Panc1 (cell line): Measurements from ENCODE around the gene KIF3B. TPM values are rescaled to one million over a fixed set of nuclear protein-coding genes. Genes with fewer than 3 reads are reported as not detected.
"Not testable (repeated sequence)": the region's sequence is repeated elsewhere in the genome, so short reads cannot be mapped to it uniquely, and the experiment has no call there.

Experiments
- ATAC-seq: fragments of 200-7000 bp; cut with Tn5 transposase; 2 replicates; pipeline ENCODE4 v1.9.1; 2020; ENCODE audit warnings: mild to moderate bottlenecking, moderate library complexity
- BruUV-seq: library from RNA; stranded (reverse); fragments of 400-500 nt; replicated peaks from 2 replicates; lab custom pipeline; 2021; lab: Mats Ljungman, UMichigan
- CTCF ChIA-PET: fragments of 300-600 bp; sonication (Branson Sonifier 250); formaldehyde crosslinking; loops from one replicate; lab custom pipeline; 2022; ENCODE audit warnings: antibody characterized with exemption; lab: Charles Lee
- POLR2A ChIA-PET: fragments of 300-600 bp; sonication (Branson Sonifier 250); formaldehyde crosslinking; loops from one replicate; lab custom pipeline; 2022; ENCODE audit warnings: antibody characterized with exemption; lab: Charles Lee
- DNase-seq: peaks from one replicate; pipeline ENCODE4 v3.0.0-alpha.2; 2010; ENCODE audit warnings: low read depth, low spot score
- H3K27ac ChIP-seq: 2 replicates; pipeline ENCODE4 v1.5.1; 2011; ENCODE audit warnings: mild to moderate bottlenecking, low read length, inconsistent platforms
- H3K27me3 ChIP-seq: fragments of 200-500 bp; sonication (Bioruptor generic); 2 replicates; pipeline ENCODE4 v1.6.0; 2014; ENCODE audit warnings: low read length, inconsistent platforms; ENCODE audit not compliant: control insufficient read depth, insufficient read depth
- H3K36me3 ChIP-seq: fragments of 200-500 bp; sonication (Bioruptor generic); 2 replicates; pipeline ENCODE4 v1.5.1; 2014; ENCODE audit warnings: inconsistent platforms, mild to moderate bottlenecking, low read length, moderate library complexity; ENCODE audit not compliant: control insufficient read depth, insufficient read depth
- H3K4me1 ChIP-seq: 2 replicates; pipeline ENCODE4 v1.5.1; 2011; ENCODE audit warnings: inconsistent platforms, mild to moderate bottlenecking, low read length, moderate library complexity; ENCODE audit not compliant: control insufficient read depth, insufficient read depth
- H3K4me3 ChIP-seq, 2 experiments: 2 replicates each; pipeline ENCODE4 v1.5.1; 2011 to 2012; ENCODE audit warnings: low read depth in 2 of 2, low read length in 2 of 2, mild to moderate bottlenecking in 2 of 2, inconsistent platforms in 1 of 2, moderate library complexity in 1 of 2
- H3K9me3 ChIP-seq: fragments of 200-500 bp; sonication (Bioruptor generic); 2 replicates; pipeline ENCODE4 v1.5.1; 2014; ENCODE audit warnings: low read depth, mild to moderate bottlenecking, inconsistent platforms, low read length, moderate library complexity; ENCODE audit not compliant: control insufficient read depth, insufficient read depth
- POLR2AphosphoS5 ChIP-seq: IDR thresholded peaks from 2 replicates; pipeline ENCODE4 v1.6.1; 2012; ENCODE audit warnings: mild to moderate bottlenecking, low read depth, low read length, moderate library complexity
- SIN3A ChIP-seq: IDR thresholded peaks from 2 replicates; pipeline ENCODE4 v1.6.1; 2012; ENCODE audit warnings: low read depth, mild to moderate bottlenecking, low read length, moderate library complexity, borderline replicate concordance; ENCODE audit not compliant: insufficient read depth
- TCF7L2 ChIP-seq: IDR thresholded peaks from 2 replicates; pipeline ENCODE4 v1.6.1; 2011; ENCODE audit warnings: mild to moderate bottlenecking, low read depth, low read length, inconsistent platforms
- in situ Hi-C: cut with HindIII; loops from 2 replicates; pipeline ENCODE4 v1.10.0; 2016; ENCODE audit warnings: low sequenced_read_pairs, low pct_unique_long_range_greater_than_20kb
- intact Hi-C: fragments of 100-400 bp; cut with micrococcal nuclease; formaldehyde crosslinking; loops from one replicate; pipeline ENCODE4 v1.10.0; 2022; ENCODE audit not compliant: unreplicated experiment
- total RNA-seq: library from RNA; stranded (reverse); gene quantifications from one replicate; pipeline ENCODE4 v1.2.1, GENCODE V29; 2021; ENCODE audit not compliant: unreplicated experiment
- TF ChIP-seq, protein P1 (sequence below): fragments of 450-650 bp; IDR thresholded peaks from 2 replicates; pipeline ENCODE4 v1.5.1; 2017; ENCODE audit warnings: mild to moderate bottlenecking
- TF ChIP-seq, protein P2 (sequence below), 2 experiments: IDR thresholded peaks; 2 replicates each; pipeline ENCODE4 v1.6.1; 2011 to 2012; ENCODE audit warnings: low read depth in 2 of 2, control low read depth in 1 of 2, low read length in 1 of 2, mild to moderate bottlenecking in 1 of 2, moderate library complexity in 1 of 2; ENCODE audit not compliant: insufficient read depth in 1 of 2

Gene KIF3B
- total RNA-seq, 1 experiment from 2014 or later, result 67.8 TPM

DNA sequence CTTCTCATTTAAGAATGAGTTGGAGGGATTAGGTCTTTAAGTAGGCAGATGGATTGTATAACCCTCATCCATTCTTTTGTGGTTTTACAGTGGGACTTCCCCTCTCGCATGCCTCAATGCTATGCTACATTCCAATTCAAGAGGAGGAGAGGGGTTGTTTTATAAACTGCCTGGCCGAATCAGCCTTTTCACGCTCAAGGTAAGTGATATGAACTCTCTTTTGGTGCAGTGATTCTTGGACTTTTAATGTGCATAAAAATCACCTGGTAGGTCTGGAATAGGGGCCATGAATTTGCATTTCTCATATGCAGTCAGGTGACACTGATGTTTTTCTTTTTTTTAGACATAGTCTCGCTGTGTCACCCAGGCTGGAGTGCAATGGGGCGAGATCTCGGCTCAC, 91.5 kb downstream of the KIF3B start:
- BruUV-seq, result no TSS peak
- no peak overlapping the region for H3K4me3 ChIP-seq
- no peaks in the 10 kb centered on the region for H3K27me3 ChIP-seq
- H3K9me3 ChIP-seq, result no peaks in the 10 kb centered on the region
- ChIA-PET POLR2A (interaction anchor here (0.7 kb wide), 1 partner anchor 48 kb away, joined by 6 read pairs; no protein-coding TSS in a partner anchor), CTCF (no interaction called here)
- peaks cover 25% of the 10 kb centered on the region for H3K4me1 ChIP-seq
- ATAC-seq, result no peak
- in situ Hi-C loops, result no loop called here
- intact Hi-C loops, result no loop called here
- TF ChIP-seq SIN3A (no peak), TCF7L2 (no peak), POLR2AphosphoS5 (no peak)
- H3K27ac ChIP-seq, result no peak overlapping the region
- peaks cover 20% of the 10 kb centered on the region; the same call in 1 of the 2 replicates for H3K36me3 ChIP-seq
- DNase-seq, result no peak

DNA sequence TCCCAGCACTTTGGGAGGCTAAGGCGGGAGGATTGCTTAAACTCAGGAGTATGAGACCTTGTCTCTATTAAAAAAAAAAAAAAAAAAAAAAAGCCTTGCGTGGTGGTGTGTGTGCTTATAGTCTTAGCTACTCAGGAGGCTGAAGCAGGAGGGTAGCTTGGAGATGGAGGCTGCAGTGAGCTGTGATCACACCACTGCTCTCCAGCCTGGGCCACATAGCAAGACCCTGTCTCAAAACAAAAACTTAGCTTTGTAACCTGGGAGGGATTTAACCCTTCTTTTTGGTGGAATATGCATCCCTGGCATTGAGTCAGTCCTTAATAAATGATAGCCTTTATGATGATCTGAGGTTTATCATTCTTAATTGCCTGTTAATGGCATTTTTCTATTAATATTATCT, 93.4 kb downstream of the KIF3B start:
- intact Hi-C loops (no loop called here), in situ Hi-C loops (no loop called here)
- Histone ChIP-seq H3K27me3 (no peaks in the 10 kb centered on the region), H3K4me1 (peaks cover 17% of the 10 kb centered on the region), H3K9me3 (no peaks in the 10 kb centered on the region), H3K4me3 (no peak overlapping the region), H3K27ac (no peak overlapping the region), H3K36me3 (peaks cover 20% of the 10 kb centered on the region)
- ChIA-PET POLR2A (interaction anchor here (0.6 to 1.2 kb wide), 3 partner anchors 10 to 24 kb away, joined by 3 to 11 read pairs (median 8); no protein-coding TSS in a partner anchor), CTCF (interaction anchor here (0.6 to 0.7 kb wide), 2 partner anchors 74 to 248 kb away, joined by 4 to 11 read pairs; no protein-coding TSS in a partner anchor)
- ATAC-seq (no peak), DNase-seq (no peak)
- no TSS peak for BruUV-seq
- TF ChIP-seq, protein P1, sequence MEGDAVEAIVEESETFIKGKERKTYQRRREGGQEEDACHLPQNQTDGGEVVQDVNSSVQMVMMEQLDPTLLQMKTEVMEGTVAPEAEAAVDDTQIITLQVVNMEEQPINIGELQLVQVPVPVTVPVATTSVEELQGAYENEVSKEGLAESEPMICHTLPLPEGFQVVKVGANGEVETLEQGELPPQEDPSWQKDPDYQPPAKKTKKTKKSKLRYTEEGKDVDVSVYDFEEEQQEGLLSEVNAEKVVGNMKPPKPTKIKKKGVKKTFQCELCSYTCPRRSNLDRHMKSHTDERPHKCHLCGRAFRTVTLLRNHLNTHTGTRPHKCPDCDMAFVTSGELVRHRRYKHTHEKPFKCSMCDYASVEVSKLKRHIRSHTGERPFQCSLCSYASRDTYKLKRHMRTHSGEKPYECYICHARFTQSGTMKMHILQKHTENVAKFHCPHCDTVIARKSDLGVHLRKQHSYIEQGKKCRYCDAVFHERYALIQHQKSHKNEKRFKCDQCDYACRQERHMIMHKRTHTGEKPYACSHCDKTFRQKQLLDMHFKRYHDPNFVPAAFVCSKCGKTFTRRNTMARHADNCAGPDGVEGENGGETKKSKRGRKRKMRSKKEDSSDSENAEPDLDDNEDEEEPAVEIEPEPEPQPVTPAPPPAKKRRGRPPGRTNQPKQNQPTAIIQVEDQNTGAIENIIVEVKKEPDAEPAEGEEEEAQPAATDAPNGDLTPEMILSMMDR, result no peak
- TF ChIP-seq, protein P2, sequence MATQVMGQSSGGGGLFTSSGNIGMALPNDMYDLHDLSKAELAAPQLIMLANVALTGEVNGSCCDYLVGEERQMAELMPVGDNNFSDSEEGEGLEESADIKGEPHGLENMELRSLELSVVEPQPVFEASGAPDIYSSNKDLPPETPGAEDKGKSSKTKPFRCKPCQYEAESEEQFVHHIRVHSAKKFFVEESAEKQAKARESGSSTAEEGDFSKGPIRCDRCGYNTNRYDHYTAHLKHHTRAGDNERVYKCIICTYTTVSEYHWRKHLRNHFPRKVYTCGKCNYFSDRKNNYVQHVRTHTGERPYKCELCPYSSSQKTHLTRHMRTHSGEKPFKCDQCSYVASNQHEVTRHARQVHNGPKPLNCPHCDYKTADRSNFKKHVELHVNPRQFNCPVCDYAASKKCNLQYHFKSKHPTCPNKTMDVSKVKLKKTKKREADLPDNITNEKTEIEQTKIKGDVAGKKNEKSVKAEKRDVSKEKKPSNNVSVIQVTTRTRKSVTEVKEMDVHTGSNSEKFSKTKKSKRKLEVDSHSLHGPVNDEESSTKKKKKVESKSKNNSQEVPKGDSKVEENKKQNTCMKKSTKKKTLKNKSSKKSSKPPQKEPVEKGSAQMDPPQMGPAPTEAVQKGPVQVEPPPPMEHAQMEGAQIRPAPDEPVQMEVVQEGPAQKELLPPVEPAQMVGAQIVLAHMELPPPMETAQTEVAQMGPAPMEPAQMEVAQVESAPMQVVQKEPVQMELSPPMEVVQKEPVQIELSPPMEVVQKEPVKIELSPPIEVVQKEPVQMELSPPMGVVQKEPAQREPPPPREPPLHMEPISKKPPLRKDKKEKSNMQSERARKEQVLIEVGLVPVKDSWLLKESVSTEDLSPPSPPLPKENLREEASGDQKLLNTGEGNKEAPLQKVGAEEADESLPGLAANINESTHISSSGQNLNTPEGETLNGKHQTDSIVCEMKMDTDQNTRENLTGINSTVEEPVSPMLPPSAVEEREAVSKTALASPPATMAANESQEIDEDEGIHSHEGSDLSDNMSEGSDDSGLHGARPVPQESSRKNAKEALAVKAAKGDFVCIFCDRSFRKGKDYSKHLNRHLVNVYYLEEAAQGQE (IDR thresholded peaks at IDR 0.05; ENCODE audit: insufficient read depth in 1 of 2, low read depth in 2 of 2, low read length in 1 of 2), result no peak
- TF ChIP-seq POLR2AphosphoS5, result no peak
- TF ChIP-seq SIN3A, result no peak
- TF ChIP-seq TCF7L2, result no peak

DNA sequence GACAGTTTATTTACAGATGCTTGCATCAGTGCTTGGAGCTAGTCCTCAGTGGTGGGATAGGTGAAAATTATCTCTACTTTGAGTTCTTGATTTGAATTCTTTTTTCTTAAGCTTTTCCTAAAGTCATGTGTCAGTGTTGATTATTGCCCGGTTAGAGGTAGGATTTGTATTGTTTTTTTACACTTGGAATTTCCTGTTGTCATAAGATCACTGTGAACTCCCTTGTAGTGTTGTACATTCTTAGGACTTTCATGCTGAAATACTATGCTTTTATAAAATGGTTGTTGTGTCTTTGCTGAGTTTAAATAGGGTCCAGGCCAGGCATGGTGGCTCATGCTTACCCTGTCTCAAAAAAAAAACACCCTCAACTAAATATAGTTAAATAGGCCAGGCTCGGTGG, 101.0 kb downstream of the KIF3B start:
- intact Hi-C loops (no loop called here), in situ Hi-C loops (no loop called here)
- POLR2A ChIA-PET, result interaction anchor here (0.9 to 1.0 kb wide), 2 partner anchors 8 to 71 kb away, joined by 3 read pairs; no protein-coding TSS in a partner anchor

DNA sequence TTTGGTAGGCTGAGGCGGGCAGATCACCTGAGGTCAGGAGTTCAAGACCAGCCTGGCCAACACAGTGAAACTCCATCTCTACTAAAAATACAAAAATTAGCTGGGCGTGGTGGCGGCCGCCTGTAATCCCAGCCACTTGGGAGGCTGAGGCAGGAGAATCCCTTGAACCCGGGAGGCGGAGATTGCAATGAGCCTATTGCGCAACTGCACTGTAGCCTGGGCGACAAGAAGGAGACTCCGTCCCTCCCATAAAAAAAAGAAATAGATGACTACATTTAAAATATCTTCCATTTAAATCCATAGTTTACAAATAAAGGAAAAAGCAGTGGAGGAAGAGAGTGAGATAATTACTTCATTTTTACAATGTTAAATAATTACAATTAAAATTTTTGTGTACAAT, 102.6 kb downstream of the KIF3B start:
- H3K4me1 ChIP-seq, H3K27me3 ChIP-seq, H3K4me3 ChIP-seq, H3K9me3 ChIP-seq, DNase-seq, CTCF ChIA-PET, H3K27ac ChIP-seq, H3K36me3 ChIP-seq, ATAC-seq, in situ Hi-C loops, intact Hi-C loops, BruUV-seq: not testable (repeated sequence)
- POLR2A ChIA-PET, result interaction anchor here (0.7 kb wide), 1 partner anchor 9 kb away, joined by 8 read pairs; no protein-coding TSS in a partner anchor

More for the DNA sequence above, 101.0 kb downstream of the KIF3B start:
- H3K27ac ChIP-seq, result no peak overlapping the region
- H3K36me3 ChIP-seq, result no peaks in the 10 kb centered on the region; the same call in 1 of the 2 replicates
- H3K27me3 ChIP-seq, result no peaks in the 10 kb centered on the region
- no TSS peak for BruUV-seq
- TF ChIP-seq SIN3A, result no peak
- TF ChIP-seq, protein P1, result no peak
- TF ChIP-seq TCF7L2, result no peak
- TF ChIP-seq POLR2AphosphoS5, result no peak
- H3K4me3 ChIP-seq, result no peak overlapping the region
- CTCF ChIA-PET, result no interaction called here
- no peaks in the 10 kb centered on the region for H3K9me3 ChIP-seq
- no peaks in the 10 kb centered on the region for H3K4me1 ChIP-seq
- DNase-seq, result no peak
- ATAC-seq, result no peak
